ENCODE measurements around the gene COA3.

DNA sequence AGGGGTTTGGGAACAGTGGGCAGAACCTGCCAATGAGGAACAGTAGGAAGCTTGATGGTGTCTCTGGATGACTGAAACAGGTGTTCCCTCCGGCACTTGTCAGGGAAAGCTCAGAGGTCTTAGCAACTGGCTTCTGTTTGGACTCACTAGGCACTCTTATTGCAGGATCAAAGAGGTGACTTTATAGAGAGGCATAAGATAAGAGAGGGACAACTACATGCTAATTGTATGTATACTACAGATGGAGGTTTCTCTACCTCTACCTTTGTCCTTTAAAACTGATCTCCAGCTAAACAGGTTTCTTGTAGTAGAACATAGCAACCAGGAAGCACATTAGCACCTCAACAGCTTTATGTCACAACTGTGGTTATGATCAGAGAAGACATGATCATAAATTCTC is 7.7 kb upstream of the COA3 start:
- TF ChIP-seq, protein P1, sequence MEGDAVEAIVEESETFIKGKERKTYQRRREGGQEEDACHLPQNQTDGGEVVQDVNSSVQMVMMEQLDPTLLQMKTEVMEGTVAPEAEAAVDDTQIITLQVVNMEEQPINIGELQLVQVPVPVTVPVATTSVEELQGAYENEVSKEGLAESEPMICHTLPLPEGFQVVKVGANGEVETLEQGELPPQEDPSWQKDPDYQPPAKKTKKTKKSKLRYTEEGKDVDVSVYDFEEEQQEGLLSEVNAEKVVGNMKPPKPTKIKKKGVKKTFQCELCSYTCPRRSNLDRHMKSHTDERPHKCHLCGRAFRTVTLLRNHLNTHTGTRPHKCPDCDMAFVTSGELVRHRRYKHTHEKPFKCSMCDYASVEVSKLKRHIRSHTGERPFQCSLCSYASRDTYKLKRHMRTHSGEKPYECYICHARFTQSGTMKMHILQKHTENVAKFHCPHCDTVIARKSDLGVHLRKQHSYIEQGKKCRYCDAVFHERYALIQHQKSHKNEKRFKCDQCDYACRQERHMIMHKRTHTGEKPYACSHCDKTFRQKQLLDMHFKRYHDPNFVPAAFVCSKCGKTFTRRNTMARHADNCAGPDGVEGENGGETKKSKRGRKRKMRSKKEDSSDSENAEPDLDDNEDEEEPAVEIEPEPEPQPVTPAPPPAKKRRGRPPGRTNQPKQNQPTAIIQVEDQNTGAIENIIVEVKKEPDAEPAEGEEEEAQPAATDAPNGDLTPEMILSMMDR (IDR thresholded peaks at IDR 0.05): no peak
- TF ChIP-seq POLR2A (IDR thresholded peaks at IDR 0.05): no peak
